A673 (cell line): ENCODE data around the gene MISP. TPM values are rescaled to one million over a fixed set of nuclear protein-coding genes. Genes with fewer than 3 reads are reported as not detected.
A peak's percentile ranks its signal among the peaks of the same experiment; 100 is the strongest.

Experiments
- BruUV-seq: library from RNA; stranded (reverse); fragments of 400-500 nt; replicated peaks from 2 replicates; lab custom pipeline; 2021; lab: Mats Ljungman, UMichigan
- CTCF ChIA-PET: fragments of 300-600 bp; sonication (Branson Sonifier 250); formaldehyde crosslinking; loops from one replicate; lab custom pipeline; 2022; ENCODE audit warnings: antibody characterized with exemption; lab: Charles Lee
- POLR2A ChIA-PET: fragments of 300-600 bp; sonication (Branson Sonifier 250); formaldehyde crosslinking; loops from one replicate; lab custom pipeline; 2022; ENCODE audit warnings: antibody characterized with exemption; ENCODE audit not compliant: low non-redundant PET; lab: Charles Lee
- DNase-seq: peaks from one replicate; pipeline ENCODE4 v3.0.0-alpha.2; 2015; ENCODE audit warnings: low spot score
- H3K27ac ChIP-seq: fragments of 200-600 bp; sonication (generic); 2 replicates; pipeline ENCODE4 v1.5.1; 2016; ENCODE audit warnings: mixed run types, low read depth, mild to moderate bottlenecking, mixed read lengths, antibody characterized with exemption, low read length; ENCODE audit not compliant: poor library complexity, severe bottlenecking
- H3K27me3 ChIP-seq: fragments of 200-600 bp; sonication (generic); replicated peaks from 2 replicates; pipeline ENCODE4 v1.6.1; 2017; ENCODE audit warnings: mixed run types, low read depth, mild to moderate bottlenecking, mixed read lengths, antibody characterized with exemption, low read length; ENCODE audit not compliant: insufficient read depth, poor library complexity
- H3K36me3 ChIP-seq: fragments of 200-600 bp; sonication (generic); 2 replicates; pipeline ENCODE4 v1.6.1; 2016; ENCODE audit warnings: mixed run types, mild to moderate bottlenecking, mixed read lengths, antibody characterized with exemption, low read length; ENCODE audit not compliant: insufficient read depth, poor library complexity, severe bottlenecking
- H3K4me1 ChIP-seq: fragments of 200-600 bp; sonication (generic); 2 replicates; pipeline ENCODE4 v1.6.1; 2017; ENCODE audit warnings: mixed run types, mild to moderate bottlenecking, mixed read lengths, antibody characterized with exemption, low read length; ENCODE audit not compliant: insufficient read depth, poor library complexity, severe bottlenecking
- H3K4me3 ChIP-seq: fragments of 200-600 bp; sonication (generic); 2 replicates; pipeline ENCODE4 v1.5.1; 2016; ENCODE audit warnings: low read depth, mixed run types, mild to moderate bottlenecking, mixed read lengths, low read length; ENCODE audit not compliant: poor library complexity, severe bottlenecking
- H3K9me3 ChIP-seq: fragments of 200-600 bp; sonication (generic); 2 replicates; pipeline ENCODE4 v1.6.1; 2016; ENCODE audit warnings: mixed run types, low read depth, mild to moderate bottlenecking, mixed read lengths, antibody characterized with exemption, low read length; ENCODE audit not compliant: poor library complexity, severe bottlenecking
- EZH2 ChIP-seq: fragments of 200-600 bp; sonication (generic); IDR thresholded peaks from 2 replicates; pipeline ENCODE4 v1.6.1; 2017; ENCODE audit warnings: borderline replicate concordance, low read depth, mild to moderate bottlenecking, mixed read lengths, antibody characterized with exemption, low read length; ENCODE audit not compliant: poor library complexity, severe bottlenecking
- intact Hi-C: fragments of 100-400 bp; cut with micrococcal nuclease; formaldehyde crosslinking; loops from one replicate; pipeline ENCODE4 v1.10.0; 2022; ENCODE audit not compliant: unreplicated experiment
- total RNA-seq: library from RNA; stranded (reverse); gene quantifications from 2 replicates; pipeline ENCODE4 v1.2.3, GENCODE V29; 2021
- TF ChIP-seq, protein P1 (sequence below): fragments of 300-800, 200-600 bp; sonication (generic); conservative IDR thresholded peaks from 2 replicates; pipeline ENCODE4 v1.5.1; 2017; ENCODE audit warnings: low read depth, mild to moderate bottlenecking, antibody characterized with exemption, low read length, moderate library complexity, mixed read lengths

MISP gene
- total RNA-seq, 1 experiment from 2014 or later = 0.11 TPM

DNA sequence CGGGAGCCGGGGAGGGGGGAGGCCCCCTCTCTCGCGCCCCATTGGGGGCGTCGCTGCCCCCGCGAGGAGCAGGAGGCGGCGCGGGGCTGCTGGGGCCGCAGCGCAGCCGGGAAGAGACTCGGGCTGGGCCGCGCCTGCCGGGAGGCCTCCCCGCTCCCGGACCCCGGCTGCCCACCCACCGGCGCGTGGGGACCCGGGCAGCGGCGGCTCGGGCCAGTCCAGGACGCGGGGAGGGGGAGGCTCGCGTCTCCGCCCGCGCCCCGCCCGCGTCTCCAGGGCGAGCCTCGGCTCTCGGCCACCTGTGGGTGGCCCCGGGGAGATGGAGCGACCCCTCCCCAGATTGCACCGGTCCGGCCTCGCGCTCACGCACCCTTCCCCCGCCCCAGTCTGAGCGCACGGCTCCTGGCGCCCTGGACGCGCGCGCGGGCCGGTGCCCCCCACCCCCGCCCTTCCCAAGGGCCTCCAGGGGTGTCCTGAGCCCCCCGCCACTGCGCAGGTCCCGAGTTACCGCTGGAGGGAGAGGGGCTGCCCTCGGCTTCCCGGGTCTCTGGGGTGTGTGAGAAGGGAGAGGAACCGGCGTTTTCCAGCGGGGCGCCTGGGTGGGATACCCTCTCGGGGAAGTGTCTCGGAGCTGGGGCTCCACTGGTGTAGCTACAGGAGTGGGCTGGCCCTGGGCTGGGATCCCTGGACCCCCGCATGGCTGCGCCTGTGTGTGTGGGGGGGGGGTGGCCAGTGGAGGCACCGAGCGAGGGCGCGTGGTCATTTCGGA is 41.5 kb upstream of the MISP start:
- Histone ChIP-seq H3K27me3 (no peaks in the 10 kb centered on the region), H3K36me3 (no peaks in the 10 kb centered on the region), H3K27ac (peak overlapping the region; percentile 57), H3K9me3 (no peaks in the 10 kb centered on the region), H3K4me1 (peaks cover 13% of the 10 kb centered on the region), H3K4me3 (peak overlapping the region; percentile 76)
- intact Hi-C loops = no loop called here
- ChIA-PET POLR2A (no interaction called here), CTCF (interaction anchor here (1.0 kb wide), 1 partner anchor 28 kb away, joined by 6 read pairs; no protein-coding TSS in a partner anchor)
- DNase-seq = no peak
- TF ChIP-seq, protein P1, sequence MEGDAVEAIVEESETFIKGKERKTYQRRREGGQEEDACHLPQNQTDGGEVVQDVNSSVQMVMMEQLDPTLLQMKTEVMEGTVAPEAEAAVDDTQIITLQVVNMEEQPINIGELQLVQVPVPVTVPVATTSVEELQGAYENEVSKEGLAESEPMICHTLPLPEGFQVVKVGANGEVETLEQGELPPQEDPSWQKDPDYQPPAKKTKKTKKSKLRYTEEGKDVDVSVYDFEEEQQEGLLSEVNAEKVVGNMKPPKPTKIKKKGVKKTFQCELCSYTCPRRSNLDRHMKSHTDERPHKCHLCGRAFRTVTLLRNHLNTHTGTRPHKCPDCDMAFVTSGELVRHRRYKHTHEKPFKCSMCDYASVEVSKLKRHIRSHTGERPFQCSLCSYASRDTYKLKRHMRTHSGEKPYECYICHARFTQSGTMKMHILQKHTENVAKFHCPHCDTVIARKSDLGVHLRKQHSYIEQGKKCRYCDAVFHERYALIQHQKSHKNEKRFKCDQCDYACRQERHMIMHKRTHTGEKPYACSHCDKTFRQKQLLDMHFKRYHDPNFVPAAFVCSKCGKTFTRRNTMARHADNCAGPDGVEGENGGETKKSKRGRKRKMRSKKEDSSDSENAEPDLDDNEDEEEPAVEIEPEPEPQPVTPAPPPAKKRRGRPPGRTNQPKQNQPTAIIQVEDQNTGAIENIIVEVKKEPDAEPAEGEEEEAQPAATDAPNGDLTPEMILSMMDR = no peak
- TF ChIP-seq EZH2 = no peak
- no TSS peak for BruUV-seq

DNA sequence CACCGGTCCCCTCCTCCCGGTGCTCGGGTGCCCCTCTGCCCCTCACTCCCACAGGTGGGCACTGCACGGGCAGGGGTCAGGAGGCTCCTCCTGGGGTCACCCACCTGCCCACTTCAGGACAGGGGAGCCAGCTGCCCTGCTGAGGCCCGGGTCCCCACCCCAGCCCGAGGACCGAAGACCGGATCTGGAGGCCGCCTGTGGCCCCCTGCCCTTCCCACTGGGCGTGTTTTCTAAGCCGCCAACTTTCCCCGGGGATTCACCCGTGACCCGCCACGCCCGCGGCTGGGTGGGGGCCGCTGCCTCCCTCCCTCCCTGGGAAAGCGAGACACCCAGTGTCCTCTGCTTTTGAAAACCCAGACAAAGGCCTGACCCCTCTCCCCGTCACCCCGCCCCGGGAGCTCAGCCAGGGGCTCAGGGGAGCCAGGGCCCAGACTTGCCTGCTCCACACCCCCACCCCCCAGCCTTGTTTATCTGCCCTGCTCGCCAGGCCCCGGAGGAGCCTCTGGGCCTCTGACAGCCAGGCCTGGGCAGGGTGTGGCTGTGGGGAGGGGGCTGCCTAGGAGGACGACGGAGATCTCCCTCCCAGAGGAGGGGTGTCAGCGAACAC is 40.8 kb upstream of the MISP start:
- intact Hi-C loops = no loop called here
- Histone ChIP-seq H3K27me3 (no peaks in the 10 kb centered on the region), H3K27ac (peak overlapping the region; percentile 57), H3K4me3 (peak overlapping the region; percentile 76), H3K4me1 (peaks cover 13% of the 10 kb centered on the region), H3K9me3 (no peaks in the 10 kb centered on the region), H3K36me3 (no peaks in the 10 kb centered on the region)
- ChIA-PET POLR2A (no interaction called here), CTCF (no interaction called here)
- no TSS peak for BruUV-seq
- DNase-seq = no peak
- TF ChIP-seq EZH2 = no peak
- TF ChIP-seq, protein P1 = no peak

DNA sequence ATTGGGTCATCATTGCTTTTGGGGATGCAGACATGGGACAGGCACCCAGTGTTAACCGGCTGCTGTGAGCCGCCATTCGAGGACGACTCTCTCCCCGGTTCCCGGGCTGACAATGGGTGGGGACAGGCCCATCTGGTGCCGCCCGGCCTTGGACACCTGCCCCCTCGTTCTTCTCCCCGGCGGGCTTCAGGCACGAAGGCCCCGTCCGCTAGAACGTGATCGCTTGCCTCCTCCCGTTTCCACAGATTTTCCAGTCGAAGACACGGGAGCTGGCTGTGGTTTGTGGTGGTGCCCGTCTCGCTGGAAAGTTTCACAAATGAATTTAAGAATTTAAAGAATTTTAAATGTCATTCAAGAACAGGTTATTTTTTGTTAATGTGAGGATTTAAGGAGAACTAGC is 40.1 kb upstream of the MISP start:
- BruUV-seq = no TSS peak
- H3K4me1 ChIP-seq = peaks cover 13% of the 10 kb centered on the region
- no peaks in the 10 kb centered on the region for H3K36me3 ChIP-seq
- intact Hi-C loops = no loop called here
- TF ChIP-seq, protein P1 = no peak
- no peak for TF ChIP-seq EZH2
- H3K27me3 ChIP-seq = no peaks in the 10 kb centered on the region
- H3K27ac ChIP-seq = peak overlapping the region; percentile 40
- POLR2A ChIA-PET = no interaction called here
- DNase-seq = no peak
- peaks cover 5% of the 10 kb centered on the region for H3K9me3 ChIP-seq
- CTCF ChIA-PET = no interaction called here
- no peak overlapping the region for H3K4me3 ChIP-seq
